ENCODE results near the gene OTX1. TPM values are rescaled to one million over a fixed set of nuclear protein-coding genes. Genes with fewer than 3 reads are reported as not detected.

The OTX1 gene
- total RNA-seq, 2 experiments from 2014 or later = not detected

- intact Hi-C loops (cut with DNase I, micrococcal nuclease) = no loop called here
- ATAC-seq (no peak), DNase-seq (no peak)
- no peaks in the 10 kb centered on the region for H3K4me1 Mint-ChIP-seq
- POLR2A ChIA-PET = no interaction called here
- H3K27ac Mint-ChIP-seq = no peak overlapping the region
- H3K9me3 Mint-ChIP-seq (ENCODE audit: low read depth) = no peaks in the 10 kb centered on the region
- H3K4me3 Mint-ChIP-seq = no peak overlapping the region
- CTCF ChIA-PET = no interaction called here
- H3K27me3 Mint-ChIP-seq = no peaks in the 10 kb centered on the region
- peaks cover 8% of the 10 kb centered on the region for H3K36me3 Mint-ChIP-seq (ENCODE audit: low read depth)
Measured at GRCh38 chr2:63027220-63027619, 23.4 kb upstream of the OTX1 start.

- intact Hi-C loops (cut with DNase I, micrococcal nuclease) = no loop called here
- Mint-ChIP-seq H3K4me1 (no peaks in the 10 kb centered on the region), H3K9me3 (ENCODE audit: low read depth) (no peaks in the 10 kb centered on the region), H3K4me3 (no peak overlapping the region), H3K27ac (no peak overlapping the region), H3K36me3 (ENCODE audit: low read depth) (peaks cover 4% of the 10 kb centered on the region), H3K27me3 (no peaks in the 10 kb centered on the region)
- DNase-seq (no peak), ATAC-seq (no peak)
- CTCF ChIA-PET = no interaction called here
- POLR2A ChIA-PET = interaction anchor here (0.6 kb wide), 1 partner anchor 341 kb away, joined by 4 read pairs; no protein-coding TSS in a partner anchor
Measured at GRCh38 chr2:63029058-63029457, 21.6 kb upstream of the OTX1 start.

- ChIA-PET CTCF (interaction anchor here (1.5 kb wide), 1 partner anchor 390 kb away, joined by 4 read pairs; no protein-coding TSS in a partner anchor), POLR2A (no interaction called here)
- no peak overlapping the region for H3K4me3 Mint-ChIP-seq
- no peaks in the 10 kb centered on the region for H3K9me3 Mint-ChIP-seq (ENCODE audit: low read depth)
- intact Hi-C loops (cut with DNase I, micrococcal nuclease) = no loop called here
- ATAC-seq (no peak), DNase-seq (no peak)
- no peaks in the 10 kb centered on the region for H3K4me1 Mint-ChIP-seq
- peaks cover 3% of the 10 kb centered on the region for H3K36me3 Mint-ChIP-seq (ENCODE audit: low read depth)
- H3K27ac Mint-ChIP-seq = no peak overlapping the region
- no peaks in the 10 kb centered on the region for H3K27me3 Mint-ChIP-seq
Measured at GRCh38 chr2:63034526-63034925, 16.1 kb upstream of the OTX1 start.

GRCh38 chr2:63035169-63035568, 15.5 kb upstream of the OTX1 start:
- intact Hi-C loops (cut with DNase I, micrococcal nuclease) = no loop called here
- peaks cover 2% of the 10 kb centered on the region for H3K36me3 Mint-ChIP-seq (ENCODE audit: low read depth)
- no peaks in the 10 kb centered on the region for H3K9me3 Mint-ChIP-seq (ENCODE audit: low read depth)
- no peaks in the 10 kb centered on the region for H3K27me3 Mint-ChIP-seq
- ChIA-PET CTCF (interaction anchor here (1.5 kb wide), 1 partner anchor 389 kb away, joined by 4 read pairs; no protein-coding TSS in a partner anchor), POLR2A (no interaction called here)
- H3K4me3 Mint-ChIP-seq = no peak overlapping the region
- no peak overlapping the region for H3K27ac Mint-ChIP-seq
- no peaks in the 10 kb centered on the region for H3K4me1 Mint-ChIP-seq
- no peak for ATAC-seq
- DNase-seq = no peak

GRCh38 chr2:63035660-63036059, 15.0 kb upstream of the OTX1 start:
- POLR2A ChIA-PET = no interaction called here
- no peak for ATAC-seq
- CTCF ChIA-PET = interaction anchor here (1.5 kb wide), 1 partner anchor 389 kb away, joined by 4 read pairs; no protein-coding TSS in a partner anchor

GRCh38 chr2:63038034-63038433, 12.6 kb upstream of the OTX1 start:
- peaks cover 2% of the 10 kb centered on the region for H3K36me3 Mint-ChIP-seq (ENCODE audit: low read depth)
- DNase-seq = no peak
- H3K4me3 Mint-ChIP-seq = no peak overlapping the region
- H3K27ac Mint-ChIP-seq = no peak overlapping the region
- no peak for ATAC-seq
- no peaks in the 10 kb centered on the region for H3K27me3 Mint-ChIP-seq
- intact Hi-C loops (cut with DNase I, micrococcal nuclease) = no loop called here
- ChIA-PET CTCF (no interaction called here), POLR2A (no interaction called here)
- H3K9me3 Mint-ChIP-seq (ENCODE audit: low read depth) = no peaks in the 10 kb centered on the region
- no peaks in the 10 kb centered on the region for H3K4me1 Mint-ChIP-seq

More at GRCh38 chr2:63035660-63036059, 15.0 kb upstream of the OTX1 start:
- H3K4me3 Mint-ChIP-seq = no peak overlapping the region
- H3K4me1 Mint-ChIP-seq = no peaks in the 10 kb centered on the region
- peaks cover 2% of the 10 kb centered on the region for H3K36me3 Mint-ChIP-seq (ENCODE audit: low read depth)
- no peak for DNase-seq
- intact Hi-C loops (cut with DNase I, micrococcal nuclease) = no loop called here
- H3K9me3 Mint-ChIP-seq (ENCODE audit: low read depth) = no peaks in the 10 kb centered on the region
- H3K27ac Mint-ChIP-seq = no peak overlapping the region
- no peaks in the 10 kb centered on the region for H3K27me3 Mint-ChIP-seq

GRCh38 chr2:63040586-63040985, 10.0 kb upstream of the OTX1 start:
- ATAC-seq = no peak
- Mint-ChIP-seq H3K4me1 (no peaks in the 10 kb centered on the region), H3K4me3 (no peak overlapping the region), H3K9me3 (ENCODE audit: low read depth) (no peaks in the 10 kb centered on the region), H3K27me3 (peaks cover 12% of the 10 kb centered on the region), H3K27ac (no peak overlapping the region), H3K36me3 (ENCODE audit: low read depth) (peaks cover 16% of the 10 kb centered on the region)
- CTCF ChIA-PET = no interaction called here
- POLR2A ChIA-PET = no interaction called here
- no peak for DNase-seq
- intact Hi-C loops (cut with DNase I, micrococcal nuclease) = no loop called here

- ChIA-PET POLR2A (no interaction called here), CTCF (no interaction called here)
- H3K4me3 Mint-ChIP-seq = no peak overlapping the region
- peaks cover under 1% of the 10 kb centered on the region for H3K4me1 Mint-ChIP-seq
- ATAC-seq (no peak), DNase-seq (no peak)
- H3K27me3 Mint-ChIP-seq = peaks cover 21% of the 10 kb centered on the region
- intact Hi-C loops (cut with DNase I, micrococcal nuclease) = no loop called here
- H3K9me3 Mint-ChIP-seq (ENCODE audit: low read depth) = no peaks in the 10 kb centered on the region
- H3K36me3 Mint-ChIP-seq (ENCODE audit: low read depth) = peaks cover 20% of the 10 kb centered on the region
- H3K27ac Mint-ChIP-seq = no peak overlapping the region
Measured at GRCh38 chr2:63041592-63041991, 9.0 kb upstream of the OTX1 start.

GRCh38 chr2:63044362-63045327, 6.0 kb upstream of the OTX1 start:
- Mint-ChIP-seq H3K9me3 (ENCODE audit: low read depth) (no peaks in the 10 kb centered on the region), H3K27ac (no peak overlapping the region), H3K27me3 (peaks cover 49% of the 10 kb centered on the region), H3K4me3 (no peak overlapping the region), H3K4me1 (peaks cover 24% of the 10 kb centered on the region), H3K36me3 (ENCODE audit: low read depth) (peaks cover 17% of the 10 kb centered on the region)
- DNase-seq = no peak
- intact Hi-C loops (cut with DNase I, micrococcal nuclease) = no loop called here
- ChIA-PET POLR2A (no interaction called here), CTCF (no interaction called here)
- ATAC-seq = no peak

- Mint-ChIP-seq H3K9me3 (ENCODE audit: low read depth) (no peaks in the 10 kb centered on the region), H3K4me3 (no peak overlapping the region), H3K36me3 (ENCODE audit: low read depth) (peaks cover 17% of the 10 kb centered on the region), H3K4me1 (peaks cover 31% of the 10 kb centered on the region), H3K27me3 (peaks cover 57% of the 10 kb centered on the region), H3K27ac (no peak overlapping the region)
- no peak for ATAC-seq
- DNase-seq = no peak
- CTCF ChIA-PET = no interaction called here
- intact Hi-C loops (cut with DNase I, micrococcal nuclease) = no loop called here
- POLR2A ChIA-PET = no interaction called here
Measured at GRCh38 chr2:63046552-63046951, 4.1 kb upstream of the OTX1 start.

GRCh38 chr2:63046961-63047320, 3.7 kb upstream of the OTX1 start:
- no peak for ATAC-seq
- ChIA-PET CTCF (interaction anchor here (0.7 kb wide), 1 partner anchor 113 kb away, joined by 3 read pairs; no protein-coding TSS in a partner anchor), POLR2A (interaction anchor here (0.6 kb wide), 1 partner anchor 795 kb away, joined by 3 read pairs; no protein-coding TSS in a partner anchor)
- no peaks in the 10 kb centered on the region for H3K9me3 Mint-ChIP-seq (ENCODE audit: low read depth)
- H3K27ac Mint-ChIP-seq = no peak overlapping the region
- peaks cover 31% of the 10 kb centered on the region for H3K4me1 Mint-ChIP-seq
- DNase-seq = no peak
- no peak overlapping the region for H3K4me3 Mint-ChIP-seq
- peaks cover 57% of the 10 kb centered on the region for H3K27me3 Mint-ChIP-seq
- intact Hi-C loops (cut with DNase I, micrococcal nuclease) = no loop called here
- peaks cover 17% of the 10 kb centered on the region for H3K36me3 Mint-ChIP-seq (ENCODE audit: low read depth)
